Mesenchymal stem cell (in vitro differentiated cells and primary cell): Measurements from ENCODE around the gene MROH8.

Source experiments
- DNase-seq: peaks from one replicate; pipeline ENCODE4 v3.0.0-alpha.2; 2013
- H2AFZ ChIP-seq: one replicate; pipeline ENCODE4 v1.6.1; 2013; ENCODE audit warnings: low read depth, mild to moderate bottlenecking, control low read depth, inconsistent platforms, low read length, moderate library complexity
- H2AK5ac ChIP-seq: 2 replicates; pipeline ENCODE4 v1.6.1; 2013; ENCODE audit warnings: low read length, moderate library complexity, mild to moderate bottlenecking, inconsistent platforms; ENCODE audit not compliant: severe bottlenecking
- H2BK120ac ChIP-seq: one replicate; pipeline ENCODE4 v1.6.1; 2013; ENCODE audit warnings: low read depth, mild to moderate bottlenecking, inconsistent platforms, low read length, moderate library complexity
- H2BK12ac ChIP-seq, 2 experiments: one replicate each; pipeline ENCODE4 v1.6.1; 2013; ENCODE audit warnings: inconsistent platforms in 2 of 2, low read length in 2 of 2, mild to moderate bottlenecking in 2 of 2, moderate library complexity in 2 of 2, control low read depth in 1 of 2
- H2BK15ac ChIP-seq: one replicate; pipeline ENCODE4 v1.6.1; 2013; ENCODE audit warnings: mild to moderate bottlenecking, low read depth, inconsistent platforms; ENCODE audit not compliant: poor library complexity, severe bottlenecking
- H2BK5ac ChIP-seq: 2 replicates; pipeline ENCODE4 v1.6.1; 2013; ENCODE audit warnings: low read depth, mild to moderate bottlenecking, low read length, control low read depth, inconsistent platforms; ENCODE audit not compliant: poor library complexity, severe bottlenecking
- H3K14ac ChIP-seq, 2 experiments: one replicate each; pipeline ENCODE4 v1.6.1; 2013; ENCODE audit warnings: inconsistent platforms in 2 of 2, low read length in 2 of 2, control low read depth in 1 of 2, mild to moderate bottlenecking in 1 of 2, moderate library complexity in 1 of 2
- H3K18ac ChIP-seq, 2 experiments: one replicate each; pipeline ENCODE4 v1.6.1; 2013; ENCODE audit warnings: inconsistent platforms in 2 of 2, low read length in 2 of 2, control low read depth in 1 of 2, low read depth in 1 of 2, mild to moderate bottlenecking in 1 of 2
- H3K23ac ChIP-seq, 2 experiments: one replicate each; pipeline ENCODE4 v1.6.1; 2013; ENCODE audit warnings: inconsistent platforms in 2 of 2, low read length in 2 of 2, mild to moderate bottlenecking in 2 of 2, moderate library complexity in 2 of 2, control low read depth in 1 of 2
- H3K27ac ChIP-seq: 2 replicates; pipeline ENCODE4 v1.5.1; 2013; ENCODE audit warnings: mild to moderate bottlenecking, moderate library complexity, low read length, control low read depth, inconsistent platforms; ENCODE audit not compliant: poor library complexity, severe bottlenecking
- H3K27me3 ChIP-seq, 2 experiments: 2 replicates each; pipeline versions ENCODE4 v1.6.1 to v1.7.0; 2013; ENCODE audit warnings: low read length in 2 of 2, mild to moderate bottlenecking in 2 of 2, moderate library complexity in 2 of 2, control low read depth in 1 of 2, inconsistent platforms in 1 of 2; ENCODE audit not compliant: control insufficient read depth in 1 of 2, insufficient read depth in 1 of 2
- H3K36me3 ChIP-seq, 2 experiments: 2 replicates each; pipeline versions ENCODE4 v1.6.1 to v1.7.0; 2013; ENCODE audit warnings: low read length in 2 of 2, control low read depth in 1 of 2, inconsistent platforms in 1 of 2, low read depth in 1 of 2, mild to moderate bottlenecking in 1 of 2; ENCODE audit not compliant: insufficient read depth in 2 of 2, control insufficient read depth in 1 of 2
- H3K4ac ChIP-seq, 2 experiments: one replicate each; pipeline ENCODE4 v1.6.1; 2013; ENCODE audit warnings: inconsistent platforms in 2 of 2, low read length in 2 of 2, mild to moderate bottlenecking in 2 of 2, moderate library complexity in 2 of 2, control low read depth in 1 of 2, low read depth in 1 of 2
- H3K4me1 ChIP-seq: 2 replicates; pipeline ENCODE4 v1.6.1; 2013; ENCODE audit warnings: low read depth, low read length, control low read depth; ENCODE audit not compliant: control insufficient read depth, insufficient read depth
- H3K4me2 ChIP-seq: 2 replicates; pipeline ENCODE4 v1.6.1; 2013; ENCODE audit warnings: low read length, mild to moderate bottlenecking, inconsistent platforms; ENCODE audit not compliant: poor library complexity, severe bottlenecking
- H3K4me3 ChIP-seq, 2 experiments: 2 replicates each; pipeline versions ENCODE4 v1.5.1 to v1.7.0; 2013; ENCODE audit warnings: low read length in 2 of 2, mild to moderate bottlenecking in 2 of 2, control low read depth in 1 of 2, low read depth in 1 of 2; ENCODE audit not compliant: insufficient read depth in 1 of 2
- H3K79me1 ChIP-seq: replicated peaks from 2 replicates; pipeline ENCODE4 v1.6.1; 2013; ENCODE audit warnings: mild to moderate bottlenecking, control low read depth, low read length, inconsistent platforms; ENCODE audit not compliant: poor library complexity, severe bottlenecking
- H3K9ac ChIP-seq: 2 replicates; pipeline ENCODE4 v1.7.0; 2013; ENCODE audit warnings: mild to moderate bottlenecking, low read length, moderate library complexity
- H3K9me3 ChIP-seq: 2 replicates; pipeline ENCODE4 v1.7.0; 2013; ENCODE audit warnings: mild to moderate bottlenecking, low read length; ENCODE audit not compliant: control insufficient read depth
- H4K8ac ChIP-seq: one replicate; pipeline ENCODE4 v1.6.1; 2013; ENCODE audit warnings: inconsistent platforms, mild to moderate bottlenecking, low read length, moderate library complexity
- H4K91ac ChIP-seq: one replicate; pipeline ENCODE4 v1.6.1; 2013; ENCODE audit warnings: mild to moderate bottlenecking, low read length, inconsistent platforms
- WGBS: methylation state at CpG from one replicate; pipeline ENCODE4 v1.1.7; 2013; ENCODE audit warnings: mixed read lengths; 5-methylcytosine and 5-hydroxymethylcytosine counted together

MROH8 gene

DNA sequence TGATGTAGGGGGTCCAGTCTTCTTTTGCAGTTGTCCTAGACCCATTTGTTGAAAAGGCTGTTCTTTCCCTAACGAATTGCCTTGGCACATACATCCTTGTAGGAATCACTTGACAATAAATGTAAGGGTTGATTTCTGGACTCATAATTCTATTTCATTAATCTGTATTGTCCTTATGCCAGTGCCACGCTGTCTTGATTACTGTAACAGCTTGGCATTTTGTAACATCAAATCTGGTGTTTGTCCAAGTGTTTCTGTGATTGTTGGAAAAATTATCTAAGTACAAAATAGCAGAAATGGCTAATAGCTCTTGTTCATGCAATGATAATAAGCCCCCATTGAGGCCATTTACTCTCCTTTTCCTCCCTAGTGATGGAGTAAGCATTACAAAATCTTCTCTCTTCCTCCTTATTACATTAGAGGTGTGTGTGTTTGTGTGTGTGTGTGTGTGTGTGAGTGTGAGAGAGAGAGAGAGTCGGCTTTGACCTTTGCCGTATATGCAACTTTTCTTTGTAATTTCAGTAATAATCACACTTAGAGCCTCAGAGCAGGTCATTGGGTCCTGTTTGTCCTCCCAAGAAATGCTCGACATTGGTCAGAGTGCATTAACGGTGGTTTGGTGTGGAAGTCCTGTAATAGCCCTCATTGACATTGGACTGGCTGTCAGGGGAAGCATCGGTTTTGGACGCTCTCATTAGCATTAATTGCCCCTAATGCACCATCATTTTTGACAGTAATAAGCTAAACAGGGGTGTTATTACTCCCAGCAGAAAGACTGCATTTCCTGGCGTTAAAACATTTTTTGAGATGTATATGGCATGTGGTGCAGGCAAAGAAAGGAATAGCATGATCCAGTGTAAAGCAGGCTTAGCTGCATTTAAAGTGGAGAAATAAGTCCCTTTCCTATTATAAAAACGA is 40.7 kb upstream of the MROH8 start:
- Histone ChIP-seq H2BK15ac (no peak overlapping the region), H4K91ac (no peak overlapping the region), H3K4me1 (no peaks in the 10 kb centered on the region), H2BK120ac (no peak overlapping the region), H3K27ac (no peak overlapping the region), H3K9me3 (no peaks in the 10 kb centered on the region), H3K79me1 (peaks cover 29% of the 10 kb centered on the region), H2AFZ (no peak overlapping the region), H4K8ac (no peak overlapping the region), H3K36me3 (peaks cover 27 to 62% of the 10 kb centered on the region in 2 experiments), H3K9ac (peak overlapping the region; percentile 58), H3K27me3 (no peaks in the 10 kb centered on the region), H3K4me3 (no peak overlapping the region), H3K14ac (no peak overlapping the region), H3K4ac (no peak overlapping the region), H3K4me2 (no peak overlapping the region), H3K23ac (no peak overlapping the region), H3K18ac (peak overlapping the region in 1 of 2 experiments; percentile 52), H2BK5ac (no peak overlapping the region), H2BK12ac (no peak overlapping the region), H2AK5ac (no peak overlapping the region)
- 95% methylated on average over 7 of the region's 10 CpGs for WGBS
- DNase-seq: no peak

DNA sequence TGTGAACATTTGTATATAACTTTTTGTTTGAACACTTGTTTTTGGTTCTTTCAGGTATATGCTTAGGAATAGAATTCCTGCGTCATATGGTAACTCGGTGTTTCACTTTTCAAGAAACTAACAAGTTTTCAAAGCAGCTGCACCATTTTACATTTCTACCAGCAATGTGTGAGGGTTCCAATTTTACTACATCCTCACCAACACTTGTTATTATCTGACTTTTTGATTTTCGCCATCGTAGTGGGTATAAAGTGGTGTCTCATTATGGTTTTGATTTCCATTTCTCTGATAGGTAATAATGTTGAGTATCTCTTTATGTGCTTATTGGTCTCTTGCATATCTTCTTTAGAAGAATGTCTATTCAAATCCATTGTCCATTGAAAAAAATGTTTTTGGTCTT is 39.6 kb upstream of the MROH8 start:
- Histone ChIP-seq H3K79me1 (peaks cover 24% of the 10 kb centered on the region), H3K27me3 (no peaks in the 10 kb centered on the region), H2BK12ac (no peak overlapping the region), H3K4me3 (no peak overlapping the region), H4K8ac (no peak overlapping the region), H3K14ac (no peak overlapping the region), H3K27ac (no peak overlapping the region), H3K4me2 (no peak overlapping the region), H3K9me3 (no peaks in the 10 kb centered on the region), H3K23ac (no peak overlapping the region), H3K9ac (no peak overlapping the region), H2AK5ac (no peak overlapping the region), H4K91ac (no peak overlapping the region), H3K36me3 (peaks cover 27 to 62% of the 10 kb centered on the region in 2 experiments), H3K4me1 (no peaks in the 10 kb centered on the region), H2AFZ (no peak overlapping the region), H2BK5ac (no peak overlapping the region), H2BK120ac (no peak overlapping the region), H3K4ac (no peak overlapping the region), H3K18ac (no peak overlapping the region), H2BK15ac (no peak overlapping the region)
- no CpG with 5 or more reads among the region's 4 CpGs for WGBS
- DNase-seq: no peak

DNA sequence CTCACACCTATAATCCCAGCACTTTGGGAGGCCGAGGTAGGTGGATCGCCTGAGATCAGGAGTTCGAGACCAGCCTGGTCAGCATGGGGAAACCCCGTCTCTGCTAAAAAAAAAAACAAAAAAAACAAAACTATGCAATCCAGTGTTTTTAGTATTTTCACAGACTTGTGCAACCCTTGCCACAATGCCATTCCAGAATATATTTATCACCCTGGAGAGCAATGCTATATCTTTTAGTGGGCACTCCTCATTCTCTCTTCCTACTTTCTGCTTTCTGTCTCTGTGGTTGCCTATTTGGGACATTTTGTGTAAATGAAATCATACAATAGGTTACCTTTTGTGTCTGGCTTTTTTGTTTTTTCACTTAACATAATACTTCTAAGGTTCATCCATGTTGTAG is 39.1 kb upstream of the MROH8 start:
- H3K14ac ChIP-seq: no peak overlapping the region
- no peak overlapping the region for H2AK5ac ChIP-seq
- no peak overlapping the region for H3K4me2 ChIP-seq
- no peak for DNase-seq
- no peak overlapping the region for H3K4ac ChIP-seq
- no peak overlapping the region for H3K23ac ChIP-seq
- no peaks in the 10 kb centered on the region for H3K27me3 ChIP-seq
- no peak overlapping the region for H3K27ac ChIP-seq
- no peak overlapping the region for H2BK12ac ChIP-seq
- no peak overlapping the region for H2BK5ac ChIP-seq
- H3K9ac ChIP-seq: no peak overlapping the region
- H3K79me1 ChIP-seq: peaks cover 21% of the 10 kb centered on the region
- no peak overlapping the region for H4K8ac ChIP-seq
- no peak overlapping the region for H3K4me3 ChIP-seq
- H4K91ac ChIP-seq: no peak overlapping the region
- no peak overlapping the region for H2BK15ac ChIP-seq
- H3K18ac ChIP-seq: no peak overlapping the region
- no peaks in the 10 kb centered on the region for H3K9me3 ChIP-seq
- H3K4me1 ChIP-seq: no peaks in the 10 kb centered on the region
- H3K36me3 ChIP-seq: peaks cover 25 to 62% of the 10 kb centered on the region in 2 experiments
- WGBS: 99% methylated on average over 4 of the region's 4 CpGs
- no peak overlapping the region for H2AFZ ChIP-seq
- no peak overlapping the region for H2BK120ac ChIP-seq

DNA sequence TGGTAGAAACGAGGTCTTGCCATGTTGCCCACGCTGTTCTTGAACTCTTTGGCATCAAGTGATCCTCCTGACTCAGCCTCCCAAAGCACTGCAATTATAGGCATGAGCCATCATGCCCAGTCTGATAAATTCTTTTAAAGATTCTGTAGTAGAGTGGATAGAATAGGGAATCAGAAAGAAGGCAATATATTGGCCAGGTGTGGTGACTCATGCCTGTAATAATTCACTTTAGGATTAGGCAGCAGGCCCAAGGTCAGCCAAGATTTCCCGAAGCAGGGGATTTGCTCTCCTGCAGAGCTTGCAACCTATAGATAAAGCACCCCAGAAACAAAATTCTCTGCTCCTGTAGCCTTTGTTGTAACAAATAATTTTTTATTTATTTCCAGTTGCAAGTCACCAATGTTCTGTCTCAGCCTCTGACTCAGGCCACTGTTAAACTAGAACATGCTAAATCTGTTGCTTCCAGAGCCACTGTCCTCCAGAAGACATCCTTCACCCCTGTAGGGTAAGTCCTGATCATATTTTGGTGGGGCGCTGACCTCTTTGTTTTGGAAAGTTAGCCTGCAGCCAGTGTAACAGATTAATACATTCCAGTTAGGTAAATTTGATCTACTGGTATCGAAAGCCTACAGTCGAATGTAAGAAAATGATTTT is 30.4 kb upstream of the MROH8 start:
- no peak for DNase-seq
- no peak overlapping the region for H2BK120ac ChIP-seq
- H3K27me3 ChIP-seq: no peaks in the 10 kb centered on the region
- H2BK12ac ChIP-seq: no peak overlapping the region
- no peaks in the 10 kb centered on the region for H3K4me1 ChIP-seq
- no peak overlapping the region for H4K8ac ChIP-seq
- no peak overlapping the region for H3K4ac ChIP-seq
- H3K27ac ChIP-seq: no peak overlapping the region
- no peak overlapping the region for H3K23ac ChIP-seq
- H3K4me2 ChIP-seq: no peak overlapping the region
- peaks cover 19% of the 10 kb centered on the region for H3K79me1 ChIP-seq
- H2AFZ ChIP-seq: no peak overlapping the region
- no peak overlapping the region for H3K18ac ChIP-seq
- no peak overlapping the region for H3K4me3 ChIP-seq
- no peak overlapping the region for H2BK5ac ChIP-seq
- H4K91ac ChIP-seq: no peak overlapping the region
- no peak overlapping the region for H2BK15ac ChIP-seq
- no peak overlapping the region for H3K9ac ChIP-seq
- 94% methylated on average over 6 of the region's 6 CpGs for WGBS
- H3K9me3 ChIP-seq: no peaks in the 10 kb centered on the region
- peaks cover 38 to 84% of the 10 kb centered on the region in 2 experiments for H3K36me3 ChIP-seq
- H2AK5ac ChIP-seq: no peak overlapping the region
- H3K14ac ChIP-seq: no peak overlapping the region
